ENCODE data around the gene PIGP. TPM values are rescaled to one million over a fixed set of nuclear protein-coding genes. Genes with fewer than 3 reads are reported as not detected.
"Not testable (repeated sequence)": the region's sequence is repeated elsewhere in the genome, so short reads cannot be mapped to it uniquely, and the experiment has no call there.

PIGP gene
- total RNA-seq, 1 donor from 2014 or later = 16.1 TPM

DNA sequence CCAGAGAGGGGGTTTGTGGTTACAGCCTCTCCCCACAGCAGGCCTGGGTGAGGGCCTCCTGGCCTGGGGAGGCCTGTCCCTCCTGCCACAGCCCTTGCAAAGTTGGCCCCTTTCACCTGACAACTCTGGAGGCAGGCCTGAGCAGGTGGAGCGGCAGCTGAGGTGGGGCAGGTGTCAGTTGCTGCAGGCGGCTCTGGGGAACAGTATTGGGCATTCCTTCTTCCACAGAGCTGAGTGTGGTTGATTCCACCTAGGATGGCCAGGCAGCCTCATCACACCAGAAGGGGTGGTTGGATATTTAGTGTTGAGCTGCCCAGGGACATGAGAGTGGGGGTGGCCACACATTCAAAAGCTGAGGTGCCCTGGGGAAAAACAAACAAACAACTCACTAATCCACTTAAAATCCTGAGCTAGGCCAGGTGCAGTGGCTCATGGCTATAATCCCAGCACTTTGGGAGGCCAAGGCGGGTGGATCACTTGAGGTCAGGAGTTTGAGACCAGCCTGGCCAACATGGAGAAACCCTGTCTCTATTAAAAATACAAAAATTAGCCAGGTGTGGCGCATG is 31.1 kb downstream of the PIGP start:
- H3K9me3 Mint-ChIP-seq = peaks cover 3% of the 10 kb centered on the region
- TF ChIP-seq, protein P1, sequence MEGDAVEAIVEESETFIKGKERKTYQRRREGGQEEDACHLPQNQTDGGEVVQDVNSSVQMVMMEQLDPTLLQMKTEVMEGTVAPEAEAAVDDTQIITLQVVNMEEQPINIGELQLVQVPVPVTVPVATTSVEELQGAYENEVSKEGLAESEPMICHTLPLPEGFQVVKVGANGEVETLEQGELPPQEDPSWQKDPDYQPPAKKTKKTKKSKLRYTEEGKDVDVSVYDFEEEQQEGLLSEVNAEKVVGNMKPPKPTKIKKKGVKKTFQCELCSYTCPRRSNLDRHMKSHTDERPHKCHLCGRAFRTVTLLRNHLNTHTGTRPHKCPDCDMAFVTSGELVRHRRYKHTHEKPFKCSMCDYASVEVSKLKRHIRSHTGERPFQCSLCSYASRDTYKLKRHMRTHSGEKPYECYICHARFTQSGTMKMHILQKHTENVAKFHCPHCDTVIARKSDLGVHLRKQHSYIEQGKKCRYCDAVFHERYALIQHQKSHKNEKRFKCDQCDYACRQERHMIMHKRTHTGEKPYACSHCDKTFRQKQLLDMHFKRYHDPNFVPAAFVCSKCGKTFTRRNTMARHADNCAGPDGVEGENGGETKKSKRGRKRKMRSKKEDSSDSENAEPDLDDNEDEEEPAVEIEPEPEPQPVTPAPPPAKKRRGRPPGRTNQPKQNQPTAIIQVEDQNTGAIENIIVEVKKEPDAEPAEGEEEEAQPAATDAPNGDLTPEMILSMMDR (conservative IDR thresholded peaks at IDR 0.05) = no peak
- H3K27ac Mint-ChIP-seq (ENCODE audit: unreplicated experiment) = no peak overlapping the region
- H3K27me3 Mint-ChIP-seq (ENCODE audit: low read depth) = no peaks in the 10 kb centered on the region
- DNase-seq (ENCODE audit: low read depth, low spot score) = no peak
- peaks cover 20% of the 10 kb centered on the region for H3K4me1 Mint-ChIP-seq
- H3K36me3 Mint-ChIP-seq (ENCODE audit: low read depth) = no peaks in the 10 kb centered on the region
- H3K4me3 Mint-ChIP-seq = no peak overlapping the region

- Mint-ChIP-seq H3K27me3 (ENCODE audit: low read depth) (no peaks in the 10 kb centered on the region), H3K27ac (ENCODE audit: unreplicated experiment) (no peak overlapping the region)
Observed at GRCh38 chr21:37040212-37040611, 32.7 kb downstream of the PIGP start.

DNA sequence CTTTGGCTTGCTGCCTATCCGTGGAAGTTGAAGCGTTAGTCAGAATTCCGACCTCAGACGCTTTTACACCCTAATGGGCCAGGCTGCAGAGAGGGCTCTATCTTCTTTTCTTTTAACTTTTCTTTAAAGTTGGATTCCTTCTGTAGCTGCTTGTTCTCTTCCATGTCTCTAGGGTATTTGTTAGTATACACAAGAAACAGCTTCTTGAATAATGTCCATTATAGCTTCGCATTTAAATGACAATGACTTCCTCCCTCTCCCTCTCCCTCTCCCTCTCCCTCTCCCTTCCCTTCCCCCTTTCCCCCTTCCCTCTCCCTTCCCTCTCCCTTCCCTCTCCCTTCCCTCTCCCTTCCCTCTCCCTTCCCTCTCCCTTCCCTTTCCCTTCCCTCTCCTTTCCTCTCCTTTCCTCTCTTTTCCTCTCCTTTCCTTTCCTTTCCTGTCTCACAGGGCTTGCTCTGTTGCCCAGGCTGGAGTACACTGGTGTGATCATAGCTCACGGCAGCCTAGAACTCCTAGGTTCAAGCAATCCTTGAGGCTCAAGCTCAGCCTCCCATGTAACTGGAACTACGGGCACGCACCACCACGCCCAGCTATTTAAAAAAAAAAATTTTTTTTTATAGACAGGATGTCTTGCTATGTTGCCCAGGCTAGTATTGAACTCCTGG is 33.3 kb downstream of the PIGP start:
- Mint-ChIP-seq H3K9me3 (no peaks in the 10 kb centered on the region), H3K4me1 (peaks cover 15% of the 10 kb centered on the region), H3K27me3 (ENCODE audit: low read depth) (no peaks in the 10 kb centered on the region), H3K4me3 (no peak overlapping the region), H3K36me3 (ENCODE audit: low read depth) (no peaks in the 10 kb centered on the region), H3K27ac (ENCODE audit: unreplicated experiment) (no peak overlapping the region)
- no peak for DNase-seq (ENCODE audit: low read depth, low spot score)
- TF ChIP-seq, protein P1 (conservative IDR thresholded peaks at IDR 0.05) = no peak

More at GRCh38 chr21:37040212-37040611, 32.7 kb downstream of the PIGP start:
- Mint-ChIP-seq H3K36me3 (ENCODE audit: low read depth) (no peaks in the 10 kb centered on the region), H3K9me3 (no peaks in the 10 kb centered on the region), H3K4me1 (peaks cover 15% of the 10 kb centered on the region), H3K4me3 (no peak overlapping the region)
- no peak for DNase-seq (ENCODE audit: low read depth, low spot score)
- TF ChIP-seq, protein P1 (conservative IDR thresholded peaks at IDR 0.05) = no peak

DNA sequence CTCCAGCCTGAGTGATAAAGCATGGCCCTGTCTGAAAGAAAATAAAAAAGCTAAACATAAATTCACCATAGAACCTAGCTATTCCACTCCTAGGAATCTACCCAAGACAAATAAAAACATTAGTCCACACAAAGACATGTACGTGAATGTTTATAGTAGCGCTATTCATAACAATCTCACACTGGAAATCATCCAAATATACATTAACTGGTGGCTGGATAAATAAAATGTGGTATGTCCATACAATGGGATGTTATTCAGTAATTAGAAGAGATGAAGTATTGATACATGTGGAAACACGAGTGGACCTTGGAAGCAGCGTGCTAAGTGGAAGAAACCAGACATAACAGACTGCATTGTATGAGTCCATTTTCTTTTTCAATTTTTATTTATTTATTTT is 36.7 kb downstream of the PIGP start:
- no peaks in the 10 kb centered on the region for H3K36me3 Mint-ChIP-seq (ENCODE audit: low read depth)
- no peak for DNase-seq (ENCODE audit: low read depth, low spot score)
- no peaks in the 10 kb centered on the region for H3K9me3 Mint-ChIP-seq
- TF ChIP-seq, protein P1 (conservative IDR thresholded peaks at IDR 0.05) = no peak
- no peak overlapping the region for H3K27ac Mint-ChIP-seq (ENCODE audit: unreplicated experiment)
- no peak overlapping the region for H3K4me3 Mint-ChIP-seq
- H3K27me3 Mint-ChIP-seq (ENCODE audit: low read depth) = no peaks in the 10 kb centered on the region
- H3K4me1 Mint-ChIP-seq = peaks cover 11% of the 10 kb centered on the region

DNA sequence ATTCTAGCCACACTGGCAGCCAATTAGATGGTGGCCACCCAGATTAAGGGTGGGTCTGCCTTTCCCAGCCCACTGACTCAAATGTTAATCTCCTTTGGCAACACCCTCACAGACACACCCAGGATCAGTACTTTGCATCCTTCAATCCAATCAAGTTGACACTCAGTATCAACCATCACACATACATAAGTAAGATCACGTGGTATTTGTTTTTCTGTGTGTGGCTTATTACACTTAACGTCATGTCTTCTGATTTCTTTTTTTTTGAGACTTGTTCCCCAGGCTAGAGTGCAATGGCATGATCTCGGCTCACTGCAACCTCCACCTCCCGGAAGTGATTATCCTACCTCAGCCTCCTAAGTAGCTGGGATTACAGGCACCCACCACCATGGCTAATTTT is 38.5 kb downstream of the PIGP start:
- not testable (repeated sequence) for H3K36me3 Mint-ChIP-seq (ENCODE audit: low read depth); DNase-seq (ENCODE audit: low read depth, low spot score); H3K9me3 Mint-ChIP-seq; H3K27me3 Mint-ChIP-seq (ENCODE audit: low read depth); H3K4me1 Mint-ChIP-seq; H3K4me3 Mint-ChIP-seq; H3K27ac Mint-ChIP-seq (ENCODE audit: unreplicated experiment)

- H3K4me1 Mint-ChIP-seq = peaks cover 4% of the 10 kb centered on the region
Observed at GRCh38 chr21:37032877-37033471, 39.9 kb downstream of the PIGP start.

More at GRCh38 chr21:37032877-37033471, 39.9 kb downstream of the PIGP start:
- no peak overlapping the region for H3K27ac Mint-ChIP-seq (ENCODE audit: unreplicated experiment)
- H3K9me3 Mint-ChIP-seq = no peaks in the 10 kb centered on the region
- DNase-seq (ENCODE audit: low read depth, low spot score) = no peak
- H3K27me3 Mint-ChIP-seq (ENCODE audit: low read depth) = no peaks in the 10 kb centered on the region
- TF ChIP-seq, protein P1 (conservative IDR thresholded peaks at IDR 0.05) = no peak
- no peak overlapping the region for H3K4me3 Mint-ChIP-seq
- H3K36me3 Mint-ChIP-seq (ENCODE audit: low read depth) = no peaks in the 10 kb centered on the region
